ENCODE results near the gene ATP5MC3.

The ATP5MC3 gene

DNA sequence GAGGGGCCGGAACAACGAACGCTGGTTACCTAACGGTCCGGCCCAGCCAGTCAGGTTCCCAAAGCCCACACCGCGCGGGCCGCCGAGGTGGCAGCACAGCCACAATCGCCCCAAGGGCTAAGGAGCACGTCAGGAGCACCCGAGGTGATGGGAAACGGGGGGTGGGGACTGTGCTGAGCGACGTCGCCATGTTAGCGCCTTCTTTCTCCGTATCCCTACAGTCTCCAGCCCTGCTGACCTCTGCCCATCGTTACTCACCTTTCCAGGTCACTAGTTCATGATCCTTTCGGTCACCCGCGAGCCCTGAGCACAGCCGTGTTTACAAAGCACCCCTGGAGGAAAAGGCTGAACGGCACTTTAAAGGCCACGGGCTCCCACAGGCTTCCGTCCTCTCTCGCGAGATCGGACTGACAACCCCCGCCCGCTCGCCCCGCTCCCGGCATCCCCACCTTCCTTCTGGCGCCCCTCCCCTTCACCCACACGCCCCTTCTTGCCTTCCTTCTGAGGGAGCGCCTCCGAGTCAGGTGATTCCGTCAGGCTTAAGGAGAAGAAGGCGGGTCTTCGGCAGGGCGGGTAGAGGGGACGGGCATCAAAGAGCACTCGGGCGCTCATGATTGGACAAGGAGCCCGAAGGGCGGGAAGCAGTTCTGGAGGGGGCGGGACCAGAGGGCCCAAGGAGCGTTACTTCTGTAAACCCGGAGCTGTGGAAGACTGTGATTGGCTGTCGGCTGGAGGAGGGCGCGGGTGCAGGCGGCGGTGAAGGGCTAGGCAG is 13.5 kb downstream of the ATP5MC3 start, which contains the start of gene ATF2:
Gene ATF2, minus strand, starts transcription at position 412 of the 772 bp plus-strand sequence. CDS start 31,760 bp downstream, outside the sequence.
- DNase-seq, result peak; percentile 99

GRCh38 chr2:175167076-175167791 is 14.3 kb downstream of the ATP5MC3 start:
- peak; percentile 47 for DNase-seq

DNA sequence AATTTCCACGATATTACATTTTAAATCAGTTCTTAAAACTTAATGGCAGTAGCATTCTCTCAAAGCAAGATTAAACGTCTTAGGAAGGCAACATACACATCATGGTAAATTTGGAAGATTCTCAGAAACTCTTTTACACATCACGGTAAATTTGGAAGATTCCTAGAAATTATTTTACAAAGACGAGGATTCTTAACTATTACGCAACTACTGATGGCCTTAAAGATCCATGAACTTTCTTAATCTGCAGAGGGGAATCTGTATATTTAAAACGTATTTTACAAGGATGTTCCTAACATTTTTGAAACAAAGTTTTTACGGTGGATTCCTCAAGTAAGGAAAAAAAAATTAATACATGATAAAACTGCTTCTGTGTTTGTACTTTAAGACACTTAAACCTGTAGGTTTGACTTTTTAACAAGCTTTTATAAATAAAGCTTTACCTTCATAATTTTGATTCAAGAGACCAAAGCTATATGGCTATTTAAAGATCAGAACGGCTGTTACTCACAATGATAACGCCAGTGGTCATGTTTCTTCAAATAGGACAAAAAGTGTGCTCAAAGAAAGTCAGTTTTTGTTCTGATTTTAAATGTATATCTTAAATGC is 15.2 kb downstream of the ATP5MC3 start:
- DNase-seq, result no peak

DNA sequence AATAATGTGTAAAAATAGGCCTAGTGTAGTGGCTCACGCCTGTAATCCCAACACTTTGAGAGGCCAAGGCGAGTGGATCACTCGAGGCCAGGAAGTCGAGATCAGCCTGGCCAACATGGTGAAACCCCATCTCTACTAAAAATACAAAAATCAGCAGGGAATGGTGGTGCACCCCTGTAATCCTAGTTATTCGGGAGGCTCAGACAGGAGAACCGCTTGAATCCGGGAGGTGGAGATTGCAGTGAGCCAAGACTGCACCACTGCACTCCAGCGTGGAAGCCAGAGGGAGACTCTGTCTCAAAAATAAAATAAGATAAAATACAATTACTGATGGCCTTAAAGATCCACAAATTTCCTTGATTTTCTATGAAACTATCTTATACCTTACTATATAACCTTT is 17.3 kb downstream of the ATP5MC3 start:
- no peak for DNase-seq

- no peak for DNase-seq
These were observed 22.6 kb downstream of the ATP5MC3 start for GRCh38 chr2:175158894-175159293.

- DNase-seq, result no peak
These were observed 25.0 kb downstream of the ATP5MC3 start for GRCh38 chr2:175156534-175156933.

DNA sequence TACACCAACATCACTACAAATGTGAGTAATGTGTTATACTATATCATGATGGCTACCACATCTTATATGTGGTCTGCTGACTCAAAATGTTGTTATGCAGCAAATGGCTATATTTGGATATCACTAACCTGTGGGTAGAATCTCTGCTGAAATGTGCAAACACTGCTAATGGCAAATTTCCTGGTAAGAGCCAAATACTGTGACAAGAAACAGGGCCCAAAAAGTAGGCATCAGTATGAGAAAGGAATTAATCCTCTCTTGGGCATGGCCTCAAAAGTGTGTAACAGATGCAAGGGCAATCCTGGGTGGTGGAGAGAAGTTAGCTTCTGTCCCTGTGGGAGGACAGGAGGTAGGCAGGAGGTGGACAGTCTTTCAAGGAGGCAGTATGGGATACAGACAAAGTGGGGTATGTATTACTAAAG is 26.8 kb downstream of the ATP5MC3 start:
- no peak for DNase-seq

GRCh38 chr2:175152242-175152641 is 29.3 kb downstream of the ATP5MC3 start:
- no peak for DNase-seq

DNA sequence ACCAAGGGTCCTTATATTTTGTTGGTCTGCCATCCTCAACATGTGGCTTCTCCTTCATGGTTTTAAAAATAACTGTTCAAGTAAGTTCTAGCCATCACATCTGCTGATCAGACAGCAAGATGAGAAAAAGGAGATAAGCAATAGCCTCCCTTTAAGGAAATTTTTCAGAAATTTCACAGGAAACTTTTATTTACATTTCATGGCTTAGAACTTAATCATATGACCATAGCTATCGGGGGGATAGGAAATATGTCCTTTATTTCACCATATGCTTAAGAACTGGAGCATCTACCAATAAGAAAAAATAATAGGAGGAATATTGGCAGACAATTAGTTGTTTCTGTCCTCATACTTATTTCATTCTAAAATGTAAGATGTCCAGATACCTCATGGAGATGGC is 29.7 kb downstream of the ATP5MC3 start:
- DNase-seq, result no peak

DNA sequence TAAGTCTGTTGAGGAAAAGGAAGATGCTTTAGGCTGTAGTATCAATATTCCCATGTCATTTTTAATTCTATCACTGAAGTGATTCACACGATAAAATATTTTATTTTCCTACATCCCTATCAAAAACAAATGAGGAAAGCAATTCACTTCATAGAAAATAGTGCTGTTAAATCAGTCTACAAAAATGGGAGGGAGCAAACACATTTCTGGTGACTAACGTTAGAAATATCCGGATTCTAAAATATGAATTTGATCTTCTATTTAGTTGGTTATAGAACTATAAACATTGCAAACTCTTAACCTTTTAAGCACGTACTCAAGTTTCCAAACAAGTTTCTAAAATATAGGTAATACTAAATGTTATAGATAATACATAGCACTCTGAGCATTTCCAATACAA is 34.3 kb downstream of the ATP5MC3 start:
- DNase-seq, result no peak

DNA sequence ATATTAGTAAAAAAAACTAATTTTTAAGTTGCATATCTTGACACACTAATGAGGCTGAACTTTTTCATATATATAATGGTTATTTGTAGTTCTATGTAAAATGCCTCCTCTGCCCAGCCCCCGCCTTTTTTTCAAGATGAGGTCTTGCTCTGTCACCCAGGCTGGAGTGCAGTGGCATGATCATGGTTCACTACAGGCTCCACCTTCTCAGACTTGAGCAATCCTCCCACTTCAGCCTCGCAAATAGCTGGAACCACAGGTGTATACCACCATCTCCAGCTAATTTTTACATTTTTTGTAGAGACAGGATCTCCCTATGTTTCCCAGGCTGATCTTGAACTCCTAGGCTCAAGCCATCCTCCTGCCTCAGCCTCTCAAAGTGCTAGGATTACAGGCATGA is 37.8 kb downstream of the ATP5MC3 start:
- no peak for DNase-seq

DNA sequence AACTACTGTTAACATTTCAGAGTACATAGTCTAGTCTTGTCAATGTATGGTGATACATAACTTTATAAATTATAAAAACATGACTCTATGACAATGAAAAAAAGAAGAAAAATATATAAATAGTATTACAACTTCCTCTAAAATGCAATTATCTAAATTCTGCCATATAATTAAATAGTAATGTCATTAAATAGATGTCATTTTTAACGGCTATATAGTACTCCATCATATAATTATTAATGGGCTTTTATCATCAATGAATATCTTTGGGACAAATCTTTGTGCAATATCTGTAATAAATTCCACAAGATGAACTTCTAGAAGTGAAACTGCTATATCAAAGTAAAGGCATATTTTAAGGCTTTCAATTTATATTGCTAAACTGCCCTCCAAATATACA is 38.3 kb downstream of the ATP5MC3 start:
- DNase-seq, result no peak

DNA sequence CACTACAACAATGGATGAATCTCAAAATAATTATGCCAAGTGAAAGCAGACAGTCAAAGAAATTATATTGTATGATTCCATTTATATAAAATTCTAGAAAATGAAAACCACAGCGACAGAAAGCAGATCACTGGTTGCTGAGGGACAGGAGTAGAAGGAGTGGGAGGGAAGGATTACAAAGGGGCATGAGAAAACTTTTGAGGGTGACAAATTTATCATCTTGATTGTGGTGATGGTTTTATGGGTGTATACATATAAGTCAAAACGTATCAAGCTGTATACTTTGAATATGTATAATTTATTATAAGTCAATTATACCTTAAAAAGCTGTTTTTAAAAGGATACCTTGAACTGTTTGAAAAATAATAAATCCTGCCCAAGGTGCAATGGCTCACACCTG is 41.2 kb downstream of the ATP5MC3 start:
- no peak for DNase-seq

DNA sequence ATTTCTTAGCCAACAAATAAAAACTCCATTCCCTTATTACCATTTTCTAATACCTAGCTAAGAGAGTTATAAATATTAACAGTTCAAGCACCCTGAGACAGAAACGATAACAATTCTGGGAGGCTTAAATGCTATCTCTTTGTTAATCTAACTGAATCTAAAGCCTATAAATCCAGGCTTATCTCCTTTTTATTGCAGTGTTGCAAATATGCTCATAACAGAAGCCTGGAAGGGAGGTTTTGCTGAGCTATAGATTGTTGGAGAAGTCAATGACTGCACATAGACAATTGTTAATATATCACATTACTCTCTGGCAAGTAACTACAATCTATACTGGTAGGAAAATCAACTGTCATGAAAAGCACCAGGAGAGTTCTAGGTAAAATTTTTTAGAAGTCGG is 43.7 kb downstream of the ATP5MC3 start:
- DNase-seq, result no peak

GRCh38 chr2:175136334-175137215 is 44.9 kb downstream of the ATP5MC3 start:
- DNase-seq, result no peak

- DNase-seq, result no peak
These were observed 45.6 kb downstream of the ATP5MC3 start for GRCh38 chr2:175135862-175136261.

DNA sequence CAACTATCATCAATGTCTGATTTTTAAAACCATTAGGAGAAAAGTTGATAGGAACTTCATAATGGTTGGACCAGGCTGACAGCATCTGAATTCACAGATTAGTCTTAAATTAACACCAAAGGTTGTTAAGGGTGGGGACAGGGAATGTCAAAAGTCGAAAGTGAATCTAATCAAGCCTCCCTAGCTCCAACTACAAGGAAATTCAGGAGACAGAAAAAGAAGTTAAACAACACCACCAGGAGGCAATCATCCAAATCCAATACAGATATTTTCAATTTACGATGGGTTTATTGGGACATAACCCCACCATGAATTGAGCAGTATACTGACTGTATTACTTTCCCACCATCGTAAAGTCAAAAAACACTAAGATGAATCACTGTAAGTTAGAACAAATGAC is 46.3 kb downstream of the ATP5MC3 start:
- no peak for DNase-seq

DNA sequence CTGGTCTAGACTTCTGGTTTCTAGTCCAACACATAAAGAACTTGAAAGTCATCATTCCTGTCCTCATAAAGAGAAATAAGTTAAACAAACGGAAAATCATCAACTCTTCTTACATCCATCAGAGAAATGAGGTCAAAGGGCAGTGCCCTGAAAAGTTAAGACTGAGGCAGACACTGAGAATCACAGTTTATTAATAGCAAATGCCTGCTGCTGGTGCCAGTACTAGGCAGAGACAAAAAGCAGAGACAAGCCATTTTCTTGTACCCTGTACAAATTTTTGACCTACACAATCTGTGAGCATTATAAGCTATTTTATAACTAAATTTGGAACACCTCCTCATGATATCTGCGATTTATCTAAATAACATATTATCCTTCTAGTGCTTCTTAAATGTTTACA is 50.3 kb downstream of the ATP5MC3 start:
- no peak for DNase-seq

DNA sequence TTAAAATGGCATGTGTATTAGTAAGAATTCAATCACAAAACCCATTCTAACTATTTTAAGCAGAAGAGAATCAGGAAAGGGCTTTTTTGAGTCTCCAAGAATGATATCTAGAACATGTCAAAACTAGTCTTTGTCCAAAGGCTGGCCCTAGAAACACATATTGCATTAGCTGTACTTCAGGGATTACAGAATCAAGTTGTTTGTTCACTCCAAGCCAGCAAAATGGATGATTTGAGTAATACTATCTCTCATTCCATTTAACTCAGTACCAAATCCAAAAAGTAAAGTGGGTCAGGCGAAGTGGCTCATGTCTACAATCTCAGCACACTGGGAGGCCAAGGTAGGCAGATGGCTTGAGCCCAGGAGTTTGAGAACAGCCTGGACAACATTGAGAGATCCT is 54.8 kb downstream of the ATP5MC3 start:
- no peak for DNase-seq
